Activated CD4-positive, alpha-beta T cell treated with anti-CD3 and anti-CD28 coated beads, Interleukin-2, amount 50 U/mL, for 48 hours (primary cell): ENCODE measurements around the gene MYO15B.
A peak's percentile ranks its signal among the peaks of the same experiment; 100 is the strongest.
"Not testable (repeated sequence)": the region's sequence is repeated elsewhere in the genome, so short reads cannot be mapped to it uniquely, and the experiment has no call there.

ENCODE experiments used
- DNase-seq, 2 experiments: peaks; one replicate each; pipeline ENCODE4 v3.0.0-alpha.2; 2020

Gene MYO15B

DNA sequence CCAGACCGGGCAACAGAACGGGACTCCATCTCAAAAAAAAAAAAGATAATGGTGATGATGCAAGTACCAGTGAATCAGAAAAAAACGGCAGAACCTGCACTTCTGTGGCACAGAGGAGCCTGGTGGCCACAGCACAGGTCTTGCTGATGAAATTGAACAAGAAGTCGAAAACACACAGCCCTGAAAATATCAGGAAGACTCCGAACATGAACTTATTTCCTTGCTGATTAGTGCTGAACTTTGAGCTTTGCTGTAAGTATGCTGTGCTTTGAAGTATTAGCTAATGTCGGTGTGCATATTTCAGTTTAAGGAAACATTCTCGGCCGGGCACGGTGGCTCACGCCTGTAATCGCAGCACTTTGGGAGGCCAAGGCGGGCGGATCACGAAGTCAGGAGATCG, 10.9 kb upstream of the MYO15B start:
- DNase-seq, result no peak

DNA sequence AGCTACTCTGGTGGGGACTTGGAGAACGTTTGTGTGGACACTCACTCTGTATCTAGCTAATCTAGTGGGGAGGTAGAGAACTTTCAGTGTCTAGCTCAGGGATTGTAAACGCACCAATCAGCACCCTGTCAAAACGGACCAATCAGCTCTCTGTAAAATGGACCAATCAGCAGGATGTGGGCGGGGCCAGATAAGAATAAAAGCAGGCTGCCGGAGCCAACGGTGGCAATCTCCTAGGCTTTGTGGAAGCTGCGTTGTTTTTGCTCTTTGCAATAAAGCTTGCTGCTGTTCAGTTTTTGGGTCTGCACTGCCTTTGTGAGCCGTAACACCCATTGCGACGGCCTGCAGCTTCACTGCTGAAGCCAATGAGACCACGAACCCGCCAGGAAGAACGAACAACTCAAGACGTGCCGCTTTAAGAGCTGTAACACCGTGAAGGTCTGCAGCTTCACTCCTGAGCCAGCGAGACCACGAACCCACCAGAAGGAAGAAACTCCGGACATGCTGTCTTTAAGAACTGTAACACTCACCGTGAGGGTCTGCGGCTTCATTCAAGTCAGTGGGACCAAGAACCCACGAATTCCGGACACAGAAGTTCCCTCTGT, 6.4 kb upstream of the MYO15B start:
- peak; percentile 50 to 58 for DNase-seq

DNA sequence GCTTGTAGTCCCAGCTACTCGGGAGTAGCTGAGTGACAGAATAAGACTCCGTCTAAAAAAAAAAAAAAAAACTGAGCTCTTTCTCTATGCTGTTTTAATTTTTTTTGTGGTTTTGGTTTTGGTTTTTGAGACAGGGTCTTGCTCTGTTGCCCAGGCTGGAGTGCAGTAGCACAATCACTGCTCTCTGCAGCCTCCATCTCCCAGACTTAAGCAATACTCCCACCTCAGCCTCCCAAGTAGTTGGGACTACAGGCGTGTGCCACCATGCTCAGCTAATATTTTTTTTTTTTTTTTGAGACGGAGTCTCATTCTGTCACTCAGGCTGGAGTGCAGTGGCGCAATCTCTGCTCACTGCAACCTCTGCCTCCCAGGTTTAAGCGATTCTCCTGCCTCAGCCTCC, 4.4 kb upstream of the MYO15B start:
- DNase-seq, result not testable (repeated sequence)

DNA sequence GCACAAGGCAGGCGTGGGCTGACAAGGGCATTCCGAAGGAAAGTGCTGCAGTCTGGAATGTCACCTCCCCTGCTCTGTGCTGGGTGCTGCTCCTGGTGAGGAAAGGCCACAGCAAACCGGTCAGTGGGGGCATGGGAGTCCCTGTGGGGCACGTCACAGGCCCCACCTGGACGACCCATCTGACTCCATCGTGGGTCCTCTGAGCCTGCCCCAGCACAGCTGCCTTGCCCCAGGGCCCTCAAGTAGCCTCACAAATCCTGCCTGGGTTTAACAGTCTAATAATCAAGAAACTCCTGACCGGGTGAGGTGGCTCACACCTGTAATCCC, 2.8 kb upstream of the MYO15B start:
- DNase-seq, result no peak

DNA sequence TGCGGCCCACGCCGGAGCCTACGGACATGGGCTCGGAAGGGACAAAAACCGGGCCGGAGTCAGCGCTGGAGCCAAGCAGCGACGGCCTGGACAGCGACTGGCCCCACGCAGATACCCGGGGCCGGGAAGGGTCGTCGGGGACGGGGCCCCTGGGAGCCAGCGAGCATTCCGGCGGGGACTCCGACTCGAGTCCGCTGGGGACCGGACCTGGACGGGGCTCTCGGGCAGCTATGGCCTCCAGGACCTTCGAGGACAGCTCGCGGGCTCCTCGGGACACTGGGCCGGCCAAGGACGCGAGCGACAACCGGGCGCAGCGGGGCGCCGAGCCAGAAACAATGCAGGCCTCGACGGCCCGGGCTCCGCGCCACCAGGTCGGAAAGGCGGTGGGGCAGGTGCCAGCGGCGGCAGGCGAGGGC, 1.0 kb downstream of the MYO15B start:
- peak in 1 of 2 experiments; percentile 11 for DNase-seq

GRCh38 chr17:75589012-75589918, 1.7 kb downstream of the MYO15B start:
- DNase-seq, result peak; percentile 99

DNA sequence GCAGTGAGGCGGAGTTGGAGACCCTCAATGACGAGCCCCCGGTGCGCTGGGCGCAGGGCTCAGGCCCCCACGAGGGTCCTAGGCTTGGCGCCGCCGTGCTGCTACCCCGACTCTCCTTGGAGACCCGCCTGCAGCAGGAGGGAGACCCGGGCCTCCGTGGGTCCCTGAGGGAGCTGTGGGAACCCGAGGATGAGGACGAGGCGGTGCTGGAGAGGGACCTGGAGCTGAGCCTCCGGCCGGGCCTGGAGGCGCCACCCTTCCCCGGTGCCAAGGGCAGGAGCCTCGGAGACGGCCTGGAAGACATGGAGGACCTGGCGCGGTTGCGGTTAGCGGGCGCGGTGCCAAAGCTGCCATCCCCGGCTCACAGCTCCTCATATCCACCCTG, 2.3 kb downstream of the MYO15B start:
- DNase-seq, result no peak

DNA sequence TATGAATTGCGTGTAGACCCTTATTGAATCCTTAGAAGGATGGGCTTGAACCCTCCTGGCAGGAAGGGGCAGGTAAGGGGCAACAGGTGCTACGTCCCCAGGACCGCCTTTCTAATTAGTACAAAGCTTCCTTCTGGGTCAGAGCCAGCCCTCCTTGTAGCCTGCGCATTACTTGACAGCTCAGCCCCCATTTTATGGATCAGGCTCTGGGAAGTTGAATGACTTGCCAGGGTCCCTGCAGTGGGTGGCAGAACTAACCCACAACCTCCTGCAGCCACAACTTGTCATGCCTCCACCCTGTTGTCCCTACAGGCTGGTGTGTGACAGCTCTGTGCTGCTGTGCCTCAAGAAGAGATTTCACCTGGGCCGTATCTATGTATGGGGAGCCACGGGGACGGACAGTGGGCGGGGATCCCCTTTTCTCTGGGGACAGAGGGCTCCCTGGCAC, 2.7 kb downstream of the MYO15B start:
- no peak for DNase-seq

GRCh38 chr17:75590849-75591721, 3.5 kb downstream of the MYO15B start:
- no peak for DNase-seq

- no peak for DNase-seq
Measured at GRCh38 chr17:75591722-75592302, 4.2 kb downstream of the MYO15B start.

GRCh38 chr17:75592348-75593020, 4.9 kb downstream of the MYO15B start:
- DNase-seq, result no peak

DNA sequence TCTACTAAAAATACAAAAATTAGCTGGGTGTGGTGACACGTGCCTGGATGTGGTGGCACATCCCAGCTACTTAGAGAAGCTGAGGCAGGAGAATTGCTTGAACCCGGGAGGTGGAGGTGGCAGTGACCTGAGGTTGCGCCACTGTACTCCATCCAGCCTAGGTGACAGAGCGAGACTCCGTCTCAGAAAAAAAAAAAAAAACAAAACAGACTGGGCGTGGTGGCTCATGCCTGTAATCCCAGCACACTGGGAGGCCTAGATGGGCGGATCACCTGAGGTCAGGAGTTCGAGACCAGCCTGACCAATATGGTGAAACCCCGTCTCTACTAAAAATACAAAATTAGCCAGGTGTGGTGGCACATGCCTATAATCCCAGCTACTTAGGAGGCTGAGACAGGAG, 5.8 kb downstream of the MYO15B start:
- not testable (repeated sequence) for DNase-seq

GRCh38 chr17:75594499-75595283, 7.1 kb downstream of the MYO15B start:
- DNase-seq, result no peak

- DNase-seq, result no peak
Measured at GRCh38 chr17:75595284-75595919, 7.8 kb downstream of the MYO15B start.

DNA sequence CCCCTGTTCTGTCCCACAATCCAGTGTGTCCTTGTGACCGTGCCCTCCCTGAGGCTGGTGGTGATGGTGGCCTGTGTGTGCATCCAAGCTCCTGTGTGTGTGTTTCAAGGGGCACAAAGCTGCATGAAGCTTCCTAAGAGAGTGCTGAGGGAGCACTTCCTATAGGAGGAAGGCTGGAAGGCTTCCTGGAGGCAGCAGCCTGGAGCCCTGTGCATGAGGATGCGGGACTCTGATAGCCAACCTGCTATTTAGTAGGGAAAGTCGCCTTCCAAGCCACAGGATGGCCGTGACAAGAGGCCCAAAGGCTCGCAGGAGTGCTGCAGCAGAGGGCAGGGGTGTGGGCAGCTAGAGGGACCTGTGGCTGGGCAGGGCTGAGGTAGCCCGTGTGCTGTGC, 8.3 kb downstream of the MYO15B start:
- no peak for DNase-seq

DNA sequence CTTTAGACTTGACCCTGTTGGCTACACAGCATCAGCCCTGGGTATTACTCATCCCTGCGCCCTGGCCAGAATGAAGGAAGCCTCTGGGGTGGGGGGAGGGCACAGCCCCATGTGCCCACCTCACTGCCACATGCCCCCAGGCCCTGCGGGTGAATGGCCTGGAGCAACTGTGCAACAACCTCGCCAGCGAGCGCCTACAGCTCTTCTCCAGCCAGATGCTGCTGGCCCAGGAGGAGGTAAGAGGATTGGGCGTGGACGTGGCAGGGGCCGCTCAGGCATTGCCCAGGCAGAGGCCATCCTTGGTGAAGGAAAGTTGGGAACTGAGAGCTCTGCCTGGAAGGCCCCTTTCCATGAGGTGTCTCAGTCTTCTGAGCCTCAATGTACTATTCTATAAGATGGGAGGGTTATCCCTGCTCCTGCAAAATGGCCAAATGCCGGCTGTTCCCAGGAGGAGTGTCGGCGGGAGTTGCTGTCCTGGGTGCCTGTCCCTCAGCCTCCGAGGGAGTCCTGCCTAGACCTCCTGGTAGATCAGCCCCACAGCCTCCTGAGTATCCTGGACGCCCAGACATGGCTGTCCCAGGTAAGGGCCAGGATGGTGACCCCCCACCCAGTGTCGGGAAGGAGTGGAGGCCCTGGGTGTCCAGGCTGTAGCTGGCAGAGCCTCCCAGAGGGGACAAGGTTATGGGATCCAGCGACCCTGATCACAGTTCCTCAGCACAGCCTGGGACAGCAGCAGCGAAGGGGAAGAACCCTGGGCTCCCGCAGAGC, 8.9 kb downstream of the MYO15B start:
- DNase-seq, result no peak

- peak; percentile 74 to 78 for DNase-seq
Measured at GRCh38 chr17:75601057-75601987, 13.7 kb downstream of the MYO15B start.

DNA sequence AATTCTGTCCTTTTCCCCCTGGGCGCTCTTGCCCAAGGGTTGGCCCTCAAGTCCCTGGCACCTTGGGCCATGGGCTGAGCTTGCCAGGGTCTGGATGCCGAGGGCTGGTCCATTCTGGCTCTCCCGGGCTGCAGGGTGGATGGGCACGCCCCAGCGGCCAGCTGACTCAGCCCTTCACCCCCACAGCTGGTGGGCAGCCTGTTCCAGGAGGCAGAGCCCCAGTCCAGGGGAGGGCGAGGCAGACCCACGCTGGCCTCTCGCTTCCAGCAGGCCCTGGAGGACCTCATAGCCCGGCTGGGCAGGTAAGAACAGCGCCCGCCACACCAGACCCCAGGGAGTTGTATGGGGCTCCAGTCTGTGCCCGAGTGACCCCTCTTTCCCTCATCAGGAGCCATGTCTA, 15.0 kb downstream of the MYO15B start:
- DNase-seq, result no peak

DNA sequence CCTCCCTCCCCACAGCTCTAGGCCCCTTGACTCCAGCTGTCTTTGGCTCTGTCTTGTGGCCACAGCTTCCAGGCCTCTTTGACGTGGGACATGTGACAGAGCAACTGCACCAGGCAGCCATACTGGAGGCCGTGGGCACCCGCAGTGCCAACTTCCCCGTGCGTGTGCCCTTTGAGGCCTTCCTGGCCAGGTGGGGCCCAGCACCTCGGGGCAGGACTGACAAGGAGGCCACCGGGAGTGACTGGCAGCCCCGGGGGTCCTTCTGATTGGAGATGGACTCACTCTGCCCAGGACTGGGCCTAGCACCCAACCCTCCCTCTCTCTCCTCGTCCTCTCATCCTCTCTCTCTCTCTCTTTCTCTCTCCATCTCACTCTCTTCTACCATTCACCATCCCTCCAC, 15.5 kb downstream of the MYO15B start:
- DNase-seq, result no peak
